GM18867 (cell line): ENCODE results near the gene PPP2R2B.

Experiments used
- ATAC-seq: cut with Tn5 transposase; IDR thresholded peaks from one replicate; pipeline ENCODE4 v1.9.1; 2021; ENCODE audit warnings: mild to moderate bottlenecking, moderate library complexity; ENCODE audit not compliant: unreplicated experiment

Gene PPP2R2B

DNA sequence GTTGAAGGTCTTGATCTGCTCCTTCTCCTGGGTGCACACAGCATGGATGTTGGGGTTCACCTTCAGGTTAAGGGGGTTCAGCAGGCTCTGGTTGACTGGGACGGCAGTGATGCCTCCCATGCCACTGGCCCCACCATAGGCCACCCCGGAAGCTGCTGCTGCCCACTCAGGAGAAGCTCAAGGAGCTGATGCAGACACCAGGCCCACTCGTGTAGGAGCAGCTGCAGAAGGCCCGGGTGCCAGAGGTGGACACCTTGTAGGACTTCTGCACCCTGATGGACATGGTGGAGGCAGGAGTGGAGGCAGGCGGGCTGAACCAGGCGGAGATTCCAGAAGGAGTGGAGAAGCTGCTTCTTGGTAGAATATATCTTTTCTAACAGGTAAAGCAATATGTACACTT lies 171.2 kb downstream of the PPP2R2B start:
- ATAC-seq, result no peak

DNA sequence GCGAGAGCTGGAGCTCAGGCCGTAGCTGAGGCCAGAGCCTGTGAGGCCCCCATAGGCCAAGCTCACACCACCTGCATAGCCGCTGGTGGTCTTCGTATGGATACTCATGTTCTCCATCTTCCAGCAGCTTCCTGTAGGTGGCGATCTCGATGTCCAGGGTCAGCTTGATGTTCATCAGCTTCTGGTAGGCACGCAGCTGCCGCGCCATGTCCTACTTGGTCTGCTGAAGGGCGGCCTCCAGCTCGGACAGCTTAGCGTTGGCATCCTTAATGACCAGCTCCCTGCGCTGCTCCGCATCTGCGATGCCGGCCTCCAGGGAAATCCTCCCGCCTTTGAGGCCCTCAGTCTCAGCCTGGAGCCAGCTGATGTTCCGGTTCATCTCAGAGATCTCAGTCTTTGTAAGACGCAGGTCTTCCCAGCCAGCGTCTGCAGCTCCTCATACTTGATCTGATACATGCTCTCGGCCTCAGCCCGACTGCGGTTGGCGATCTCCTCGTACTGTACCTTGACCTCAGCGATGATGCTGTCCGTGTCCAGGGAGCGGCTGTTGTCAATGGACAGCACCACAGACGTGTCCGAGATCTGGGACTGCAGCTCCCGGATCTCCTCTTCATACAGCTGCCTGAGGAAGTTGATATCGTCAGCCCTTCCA lies 172.1 kb downstream of the PPP2R2B start:
- ATAC-seq, result no peak

DNA sequence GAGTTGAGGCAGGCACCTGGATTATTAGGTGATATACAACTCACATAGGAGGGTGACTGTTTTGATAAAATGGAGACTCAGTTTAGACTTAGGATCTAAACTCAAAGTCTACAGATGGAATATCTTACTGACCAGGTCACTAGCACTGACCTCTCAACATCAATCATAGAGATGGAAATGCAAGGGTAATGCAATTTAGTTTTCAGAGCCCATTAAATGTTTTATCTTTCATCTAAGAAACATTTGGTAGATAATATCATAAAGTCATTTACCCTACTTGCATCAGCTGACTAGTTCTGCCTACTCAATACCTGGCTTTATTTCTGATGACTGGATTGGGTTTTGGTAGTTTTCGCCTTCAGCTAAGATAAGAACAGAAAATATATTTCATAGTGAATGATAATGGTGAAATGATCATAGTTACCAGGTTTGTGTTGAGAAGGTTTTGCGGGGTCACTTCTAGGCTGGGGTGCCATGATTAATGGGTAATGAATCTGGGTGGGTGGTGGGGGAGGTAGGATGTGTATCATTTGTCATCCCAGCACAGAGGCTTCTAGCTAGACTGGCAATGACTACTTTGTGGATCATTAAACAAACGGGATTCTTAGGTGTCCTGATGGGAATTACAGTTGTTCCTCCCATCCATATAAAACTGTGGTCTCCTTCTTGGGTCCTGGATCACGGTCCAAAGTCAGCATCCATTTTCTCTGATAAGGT lies 173.4 kb downstream of the PPP2R2B start:
- ATAC-seq, result no peak

DNA sequence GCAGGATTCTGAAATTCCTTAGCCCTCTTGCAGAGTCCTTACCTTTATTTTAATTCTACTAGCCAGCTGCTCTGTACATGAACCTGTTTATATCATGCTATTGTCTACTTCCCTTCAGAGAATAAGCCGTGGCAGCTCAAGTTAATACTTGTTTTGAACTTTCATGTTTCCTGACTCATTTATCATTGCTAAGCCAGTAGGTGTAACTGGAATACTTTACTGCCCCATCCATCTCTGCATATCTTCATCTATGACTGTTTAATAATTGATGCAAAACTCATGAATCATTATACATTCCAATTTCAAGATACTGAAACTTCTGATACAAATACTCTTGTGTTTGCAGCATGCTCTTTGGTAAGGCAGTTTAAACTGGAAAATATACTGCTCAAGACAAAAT lies 174.7 kb downstream of the PPP2R2B start:
- no peak for ATAC-seq

DNA sequence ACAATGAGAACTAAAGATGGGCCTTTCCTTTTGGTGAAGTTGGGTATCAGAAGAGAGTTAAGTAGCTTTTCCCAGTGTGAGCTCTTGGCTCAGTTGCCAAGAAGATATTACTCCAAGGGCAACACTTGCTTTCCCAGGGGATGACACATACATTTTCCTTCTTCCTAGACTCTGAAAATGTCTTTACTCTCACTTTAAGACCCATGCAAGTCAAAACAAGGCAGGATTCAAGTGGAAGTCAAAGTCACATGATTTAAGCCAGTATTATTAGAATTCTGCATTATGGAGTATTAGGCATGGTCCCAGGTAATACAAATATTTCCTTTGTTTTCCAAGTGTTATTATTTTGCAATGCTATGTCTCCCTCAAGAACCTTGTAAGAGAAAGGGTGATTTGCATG lies 175.1 kb downstream of the PPP2R2B start:
- no peak for ATAC-seq

DNA sequence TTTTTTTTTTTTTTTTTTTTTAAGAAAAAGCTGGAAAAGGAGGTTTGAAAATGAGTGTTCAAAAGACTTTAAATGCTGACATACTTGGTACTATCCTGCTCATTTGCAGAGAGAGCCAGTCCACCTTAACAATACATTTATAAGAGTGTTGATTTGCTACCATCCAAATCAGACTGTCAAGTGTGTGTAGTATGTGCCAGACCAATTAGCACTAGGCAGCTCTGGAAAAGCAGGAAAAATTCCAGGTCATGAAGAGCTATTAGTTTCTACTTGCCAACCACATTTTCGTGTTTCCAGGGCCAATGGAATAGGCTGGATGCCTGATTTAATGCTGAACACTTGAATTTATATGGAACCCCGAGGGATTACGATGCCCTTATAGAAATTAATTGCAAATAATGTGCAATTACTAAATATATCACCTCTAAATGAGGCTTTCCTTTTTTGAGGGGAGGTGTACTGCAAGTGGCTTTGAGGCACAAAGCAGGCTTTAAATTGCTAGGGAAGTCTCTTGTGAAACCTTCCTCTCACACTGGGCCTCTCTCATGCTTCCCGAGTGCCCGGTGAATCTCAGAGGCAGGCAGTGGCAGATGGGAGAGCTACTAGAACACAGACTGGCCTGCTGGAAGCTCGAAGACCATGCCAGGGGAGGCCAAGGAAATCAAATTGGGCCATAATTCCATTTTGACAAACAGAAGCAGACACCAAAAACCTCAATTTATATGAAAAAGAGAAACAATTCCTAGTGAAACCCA lies 178.7 kb downstream of the PPP2R2B start:
- no peak for ATAC-seq

DNA sequence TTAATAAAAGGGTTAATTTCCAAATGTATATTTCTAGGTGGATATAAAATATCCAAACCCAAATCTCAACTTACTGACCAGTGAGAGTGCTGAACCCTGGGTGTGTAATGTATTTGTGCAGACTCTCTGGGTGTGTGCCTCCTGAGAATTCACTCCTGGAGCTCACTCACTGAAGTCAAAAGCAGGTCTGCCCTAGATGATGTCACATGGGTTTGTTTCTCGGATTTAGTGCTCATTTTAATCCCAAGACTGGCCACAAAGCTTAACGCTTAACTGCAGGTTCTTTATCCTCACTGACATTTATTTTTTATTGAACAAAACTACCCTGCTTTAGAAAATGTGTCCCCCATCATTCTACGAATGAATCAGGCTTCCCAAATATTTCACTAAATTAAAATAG lies 179.4 kb downstream of the PPP2R2B start:
- ATAC-seq, result no peak

DNA sequence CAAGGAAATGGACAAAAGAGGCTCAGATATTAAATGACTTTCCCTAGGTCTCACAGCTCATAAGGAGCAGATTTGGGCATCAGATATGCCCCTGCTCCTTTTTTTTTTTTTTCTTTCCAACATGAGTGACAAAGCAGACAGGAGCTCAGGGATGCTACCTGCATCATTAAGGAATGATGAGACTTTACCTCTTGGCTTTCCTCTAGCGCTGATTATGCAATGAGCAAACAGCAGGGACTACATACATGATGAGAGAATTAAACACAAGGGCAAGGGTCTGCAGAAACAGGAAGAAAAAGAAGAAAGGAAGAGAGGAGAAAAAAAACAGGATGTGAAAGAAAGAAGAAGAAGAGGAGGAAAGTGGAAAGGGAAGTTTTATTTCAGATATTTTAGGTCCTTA lies 179.9 kb downstream of the PPP2R2B start:
- no peak for ATAC-seq

DNA sequence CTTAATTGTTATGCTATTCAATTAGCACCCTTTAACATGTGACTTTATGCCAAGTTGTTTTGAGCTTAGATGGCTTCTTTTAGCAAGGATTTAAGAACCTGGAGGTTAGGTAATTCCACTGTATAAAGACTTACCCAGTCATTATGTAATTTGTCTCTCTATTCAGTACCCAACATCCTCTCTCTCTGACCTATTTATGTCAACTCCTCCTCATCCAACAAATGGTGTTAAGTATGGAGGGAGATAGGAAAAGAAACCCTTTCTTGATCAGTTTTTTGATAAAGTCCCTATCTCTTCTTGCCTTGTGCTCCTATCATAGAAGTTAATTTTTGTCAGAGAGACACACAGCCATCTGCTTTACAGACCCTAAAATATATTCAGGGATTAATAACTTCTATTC lies 181.3 kb downstream of the PPP2R2B start:
- no peak for ATAC-seq

DNA sequence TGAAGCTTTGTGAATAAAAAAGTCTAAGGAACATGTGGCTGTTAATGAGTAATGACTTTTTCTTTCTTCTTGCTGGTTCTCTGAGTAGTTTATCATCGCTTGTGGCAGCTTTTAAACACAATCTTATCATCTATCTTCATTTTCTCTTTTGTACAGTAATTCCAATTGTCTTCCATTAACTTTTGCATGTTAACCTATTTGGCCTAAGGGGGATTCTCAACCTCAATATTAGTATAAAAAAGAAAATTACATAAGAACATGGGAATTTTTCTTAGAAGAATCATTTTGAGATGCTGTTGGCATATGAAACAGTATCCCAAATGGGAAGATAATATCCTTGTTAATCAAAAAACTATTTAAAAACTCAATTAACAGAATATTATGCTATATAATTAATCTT lies 182.9 kb downstream of the PPP2R2B start:
- ATAC-seq, result no peak

DNA sequence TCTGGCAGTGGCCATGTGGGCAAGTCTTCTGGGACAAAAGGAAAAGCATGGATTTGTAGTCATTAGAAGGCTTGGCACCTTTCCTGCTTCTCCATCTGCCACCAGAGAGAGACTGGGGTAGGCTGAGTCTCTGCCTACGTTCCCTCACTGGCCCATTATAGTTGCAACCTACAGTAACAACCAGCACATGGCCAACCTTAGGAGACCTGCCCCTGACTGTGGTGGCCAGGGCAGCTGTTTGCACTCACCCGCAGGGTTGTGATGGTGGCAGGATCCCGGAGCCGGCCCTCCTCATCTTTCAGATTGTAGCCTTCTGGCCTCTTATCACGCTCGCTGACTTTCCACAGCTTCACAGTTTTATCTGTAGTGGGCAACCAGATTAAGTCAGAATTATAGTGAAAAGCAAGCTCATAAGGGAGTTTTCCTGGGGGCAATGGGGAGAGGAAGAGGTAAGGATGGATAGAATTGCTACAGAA lies 187.6 kb downstream of the PPP2R2B start:
- no peak for ATAC-seq

DNA sequence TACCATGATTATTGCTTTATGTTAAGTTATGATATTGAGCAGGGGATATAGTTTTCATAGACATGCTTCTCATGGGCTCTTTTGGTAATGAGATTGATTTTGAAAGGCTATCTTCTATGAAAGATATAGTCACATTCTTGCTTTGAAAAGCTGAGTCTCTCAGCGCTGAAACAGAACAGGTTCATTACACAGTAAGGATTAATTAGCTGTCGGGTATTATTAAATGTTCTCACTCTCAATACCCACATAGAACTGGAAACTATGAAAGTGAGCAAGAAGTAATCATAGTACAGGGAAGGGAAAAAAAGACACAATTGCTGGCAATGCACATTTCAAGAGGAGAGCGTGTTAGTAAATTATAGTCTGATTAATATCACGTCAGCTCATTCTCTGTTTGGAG lies 190.9 kb downstream of the PPP2R2B start:
- ATAC-seq, result no peak

DNA sequence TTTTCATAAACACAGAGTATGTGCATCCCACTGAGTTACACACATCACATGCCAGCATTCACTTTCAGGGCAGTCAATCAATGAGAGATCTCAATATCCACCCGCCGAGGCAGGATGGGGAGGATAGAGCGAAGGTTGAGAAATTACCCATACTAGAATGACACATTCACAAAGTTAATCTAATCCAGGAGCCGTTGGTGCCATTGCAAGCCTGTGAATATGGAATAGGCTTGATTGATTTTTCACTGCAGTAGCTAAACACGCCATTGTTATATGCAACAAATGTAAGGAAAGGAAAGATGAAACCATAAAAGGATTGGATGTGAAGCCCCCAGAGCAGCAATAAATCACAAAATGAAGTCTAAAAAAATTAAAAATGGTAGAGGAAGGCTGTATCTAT lies 194.7 kb downstream of the PPP2R2B start:
- ATAC-seq, result no peak

DNA sequence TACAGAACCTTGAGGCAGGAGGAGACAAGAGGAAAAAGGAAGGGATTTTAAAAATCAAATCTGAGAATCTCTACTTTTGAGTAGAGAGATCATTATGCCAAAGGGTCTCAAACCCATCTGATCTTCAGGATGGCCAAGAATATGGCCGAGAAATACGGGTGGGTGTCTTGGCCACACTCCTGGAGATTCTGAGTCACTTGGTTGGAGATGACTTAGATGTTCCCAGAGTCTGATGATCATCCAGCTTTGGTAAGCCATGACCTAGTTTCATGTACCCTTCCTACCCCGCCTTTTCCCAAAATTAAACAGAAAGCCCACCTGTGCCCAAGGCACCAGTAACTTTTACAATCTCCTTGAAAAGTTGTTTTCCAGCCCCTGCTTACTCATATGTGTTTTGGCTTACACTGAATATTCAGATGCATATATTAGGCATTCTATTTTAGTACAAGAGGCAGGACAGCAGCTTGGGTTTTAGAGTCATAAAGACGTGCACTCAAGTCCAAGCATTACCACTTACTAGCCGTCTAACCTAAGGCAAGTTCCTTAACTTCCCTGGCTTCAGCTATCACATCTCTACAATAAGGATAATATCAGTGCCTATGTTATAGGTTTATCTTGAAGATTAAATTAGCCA lies 195.5 kb downstream of the PPP2R2B start:
- no peak for ATAC-seq

DNA sequence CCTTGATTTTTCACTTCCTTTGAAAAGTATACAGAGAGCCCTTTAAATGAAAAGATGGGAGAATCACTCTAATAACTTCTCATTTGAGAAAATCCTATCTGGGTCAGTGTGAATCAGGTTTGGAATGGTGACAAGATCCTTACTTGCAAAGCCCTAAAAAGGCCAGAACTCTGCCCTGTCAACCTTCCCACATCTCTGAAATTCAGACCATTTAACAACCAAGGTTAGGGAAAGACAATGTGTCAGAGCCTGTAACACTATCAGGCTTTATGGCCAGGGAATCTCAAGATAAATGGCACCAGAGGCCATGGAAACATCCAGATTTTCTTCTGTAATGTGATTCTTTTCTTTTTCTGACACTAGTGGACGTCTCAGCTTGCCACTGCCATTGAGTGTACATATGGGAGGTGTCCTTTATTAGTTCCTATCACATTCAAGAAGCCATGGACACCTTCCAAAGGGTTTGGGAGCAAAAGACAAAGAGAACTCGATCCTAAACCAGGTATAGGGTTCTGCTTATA lies 196.9 kb downstream of the PPP2R2B start:
- no peak for ATAC-seq

DNA sequence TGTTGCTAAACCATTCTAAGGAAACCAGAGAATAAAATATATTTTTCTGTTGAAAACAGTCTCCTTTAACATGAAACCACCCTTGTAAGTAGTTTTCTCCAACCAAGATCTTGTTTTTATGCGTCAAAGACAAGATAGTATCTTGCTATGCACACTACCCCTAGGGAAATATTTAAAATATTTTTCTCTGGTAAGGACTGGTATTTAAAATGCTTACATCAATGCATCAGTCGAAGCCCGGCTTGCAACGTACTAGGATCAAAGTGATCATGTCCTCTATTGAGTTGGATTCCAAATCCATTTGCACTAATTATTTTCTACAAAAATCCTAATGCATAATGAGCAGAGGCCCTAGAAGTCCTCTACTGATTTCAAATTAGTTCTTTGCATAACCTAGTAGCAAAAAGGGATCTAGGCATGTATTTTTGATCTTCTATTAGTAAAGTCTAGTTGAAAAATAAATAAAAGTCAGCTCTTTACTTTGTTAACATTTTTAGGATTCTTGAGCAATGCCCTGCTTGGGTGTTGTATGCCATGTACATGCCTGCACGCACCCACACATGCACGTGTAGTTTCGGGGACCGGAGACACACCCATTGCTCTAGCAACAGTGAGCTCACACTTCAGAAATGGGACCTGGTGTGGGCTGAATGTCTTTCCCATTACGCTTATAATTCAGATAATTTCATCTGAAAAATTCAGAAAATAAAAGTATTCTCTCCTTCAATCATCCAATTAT lies 197.5 kb downstream of the PPP2R2B start:
- no peak for ATAC-seq

DNA sequence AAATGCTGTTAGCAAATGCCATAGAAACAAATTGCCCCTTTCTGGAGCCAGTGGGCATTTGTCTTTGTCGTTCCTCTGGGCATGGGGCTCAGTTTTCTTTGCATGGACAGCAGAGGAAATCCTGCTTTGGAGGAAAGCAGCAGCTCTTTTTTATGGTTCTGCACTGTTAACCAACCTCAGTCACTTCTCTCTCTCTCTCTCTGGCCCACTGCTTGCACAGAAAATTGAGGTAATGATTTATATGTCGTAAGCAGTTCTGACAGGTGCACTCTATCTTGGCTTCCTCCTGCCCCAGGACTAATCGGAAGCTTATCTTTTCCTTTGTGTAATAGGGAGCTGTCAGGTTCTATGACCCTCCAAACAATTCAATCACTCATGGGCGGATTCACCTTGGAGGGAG lies 202.9 kb downstream of the PPP2R2B start:
- ATAC-seq, result no peak

DNA sequence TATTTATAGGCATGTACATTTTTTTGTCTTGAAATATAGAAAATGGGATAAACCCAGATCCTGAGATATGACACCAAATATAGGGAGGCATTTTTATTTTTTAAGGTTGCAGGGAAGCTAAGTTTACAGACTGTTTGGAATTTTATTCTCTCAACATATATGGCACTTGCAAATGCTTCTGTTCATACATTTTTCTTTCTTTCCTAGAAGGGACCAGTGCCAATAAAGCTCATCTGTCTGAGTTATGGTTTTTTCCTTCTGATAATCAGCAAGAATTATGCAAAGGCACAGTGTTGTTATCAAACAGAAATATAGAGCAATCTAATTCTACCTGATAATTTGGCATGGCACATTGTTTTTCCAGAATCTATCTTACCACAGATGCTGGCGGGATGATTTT lies 205.7 kb downstream of the PPP2R2B start:
- ATAC-seq, result no peak

DNA sequence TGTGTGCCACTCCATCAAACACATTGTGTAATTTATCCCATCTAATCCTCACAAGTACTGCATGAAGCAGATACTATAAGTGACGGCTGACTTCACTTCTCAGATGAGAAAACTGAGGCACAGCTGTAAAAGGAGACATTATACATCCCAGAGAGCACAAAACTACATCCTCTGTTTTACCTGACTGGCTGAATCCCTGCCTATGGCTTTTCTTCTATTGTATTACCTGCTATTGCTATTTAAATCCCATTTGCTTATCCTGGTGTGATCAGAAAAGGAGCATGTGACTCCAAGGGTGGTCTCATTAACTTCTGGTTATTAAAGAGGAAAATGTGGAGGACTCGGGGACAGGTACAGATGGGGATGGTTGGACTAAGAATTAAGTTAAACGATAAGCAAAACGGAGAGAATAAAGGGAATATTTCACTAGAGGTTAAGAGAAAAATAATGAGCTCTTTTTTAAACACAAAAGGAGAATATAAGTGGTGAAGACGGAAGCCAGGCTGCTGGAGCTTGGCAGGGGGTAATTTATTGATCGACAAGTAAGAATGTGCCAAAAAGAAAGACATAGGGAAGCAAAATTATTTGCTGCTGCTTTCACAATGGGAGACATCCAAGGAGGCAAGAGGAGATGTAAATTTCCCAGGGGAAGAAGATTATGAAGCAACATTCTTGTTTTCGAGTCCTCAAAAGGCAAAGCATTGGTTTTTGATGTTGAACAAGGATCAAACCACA lies 206.8 kb downstream of the PPP2R2B start:
- no peak for ATAC-seq

DNA sequence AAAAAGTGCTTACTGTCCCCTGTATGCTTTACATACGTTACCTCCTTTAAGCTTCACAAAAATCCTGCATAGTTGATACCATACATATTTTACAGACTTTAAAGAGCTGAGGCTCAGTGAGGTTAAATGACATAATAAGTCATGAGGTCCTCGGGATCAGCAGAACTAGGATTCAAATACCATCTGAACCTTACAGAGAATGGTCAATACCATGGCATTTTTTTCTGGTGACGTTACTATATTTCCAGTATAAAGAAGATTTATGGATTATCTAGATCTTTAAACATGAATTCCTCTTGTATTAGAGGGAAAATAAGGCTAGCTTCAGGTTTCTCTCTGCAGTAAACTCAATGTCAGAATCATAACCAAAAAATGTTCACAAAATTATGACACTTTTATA lies 208.9 kb downstream of the PPP2R2B start:
- no peak for ATAC-seq
